Type B pancreatic cell (in vitro differentiated cells): Measurements from ENCODE around the gene UBA7. TPM values are rescaled to one million over a fixed set of nuclear protein-coding genes. Genes with fewer than 3 reads are reported as not detected.
"Not testable (repeated sequence)": the region's sequence is repeated elsewhere in the genome, so short reads cannot be mapped to it uniquely, and the experiment has no call there.

Experiments used
- DNase-seq: peaks from one replicate; pipeline ENCODE4 v3.0.0; 2021; ENCODE audit warnings: mixed read lengths; ENCODE audit not compliant: unreplicated experiment; ENCODE audit errors: extremely low spot score
- H3K27ac Mint-ChIP-seq: 2 replicates; pipeline ENCODE4 v1.8.0; 2021; ENCODE audit warnings: mild to moderate bottlenecking, mixed read lengths
- H3K27me3 Mint-ChIP-seq: 2 replicates; pipeline ENCODE4 v1.8.0; 2021; ENCODE audit warnings: mixed read lengths
- H3K36me3 Mint-ChIP-seq: 2 replicates; pipeline ENCODE4 v1.8.0; 2021; ENCODE audit warnings: mixed read lengths
- H3K4me1 Mint-ChIP-seq: one replicate; pipeline ENCODE4 v1.8.0; 2021; ENCODE audit warnings: mixed read lengths; ENCODE audit not compliant: unreplicated experiment
- H3K4me3 Mint-ChIP-seq: 2 replicates; pipeline ENCODE4 v1.8.0; 2021; ENCODE audit warnings: mild to moderate bottlenecking, mixed read lengths
- H3K9me3 Mint-ChIP-seq: 2 replicates; pipeline ENCODE4 v1.8.0; 2021; ENCODE audit warnings: mixed read lengths
- CTCF ChIP-seq: fragments of 200-600 bp; sonication (generic); conservative IDR thresholded peaks from 2 replicates; pipeline ENCODE4 v1.5.0; 2021; ENCODE audit warnings: antibody characterized with exemption, mild to moderate bottlenecking
- total RNA-seq: library from RNA; stranded (reverse); gene quantifications from 2 replicates; pipeline ENCODE4 v1.2.1, GENCODE V29; 2021; ENCODE audit warnings: low replicate concordance

The UBA7 gene
- total RNA-seq, 1 donor from 2014 or later: 8.2 TPM

GRCh38 chr3:49788056-49788455 is 25.7 kb downstream of the UBA7 start:
- Mint-ChIP-seq H3K4me1 (peaks cover 14% of the 10 kb centered on the region), H3K27me3 (no peaks in the 10 kb centered on the region), H3K36me3 (peaks cover 7% of the 10 kb centered on the region), H3K4me3 (no peak overlapping the region), H3K9me3 (no peaks in the 10 kb centered on the region), H3K27ac (no peak overlapping the region)
- TF ChIP-seq CTCF: no peak
- no peak for DNase-seq

GRCh38 chr3:49787536-49787935 is 26.2 kb downstream of the UBA7 start:
- no peak overlapping the region for H3K4me3 Mint-ChIP-seq
- no peak for TF ChIP-seq CTCF
- no peak for DNase-seq
- peaks cover 14% of the 10 kb centered on the region for H3K4me1 Mint-ChIP-seq
- H3K9me3 Mint-ChIP-seq: no peaks in the 10 kb centered on the region
- peaks cover 7% of the 10 kb centered on the region for H3K36me3 Mint-ChIP-seq
- H3K27me3 Mint-ChIP-seq: no peaks in the 10 kb centered on the region
- H3K27ac Mint-ChIP-seq: peak overlapping the region; percentile 95

GRCh38 chr3:49787182-49787464 is 26.6 kb downstream of the UBA7 start:
- DNase-seq: no peak
- TF ChIP-seq CTCF: no peak
- H3K4me1 Mint-ChIP-seq: peaks cover 14% of the 10 kb centered on the region
- H3K4me3 Mint-ChIP-seq: peak overlapping the region; percentile 85
- H3K27ac Mint-ChIP-seq: peak overlapping the region; percentile 95
- H3K9me3 Mint-ChIP-seq: no peaks in the 10 kb centered on the region
- H3K36me3 Mint-ChIP-seq: peaks cover 7% of the 10 kb centered on the region
- no peaks in the 10 kb centered on the region for H3K27me3 Mint-ChIP-seq

- peak within 1 kb of the TSS; percentile 95 for H3K27ac Mint-ChIP-seq
- peaks cover 14% of the 10 kb centered on the region for H3K4me1 Mint-ChIP-seq
- peak; percentile 22 for TF ChIP-seq CTCF
- peak within 1 kb of the TSS; percentile 91 for H3K4me3 Mint-ChIP-seq
- no peaks in the 10 kb centered on the region for H3K9me3 Mint-ChIP-seq
- H3K27me3 Mint-ChIP-seq: no peaks in the 10 kb centered on the region
- peaks cover 7% of the 10 kb centered on the region for H3K36me3 Mint-ChIP-seq
- DNase-seq: peak; percentile 100
Observed at GRCh38 chr3:49786357-49787181, 27.2 kb downstream of the UBA7 start, which contains the start of gene IP6K1. IP6K1 (minus strand) TSS chr3:49786542; CDS start chr3:49748040, 38,502 bp downstream.

- H3K27ac Mint-ChIP-seq: peak overlapping the region; percentile 85
- H3K9me3 Mint-ChIP-seq: no peaks in the 10 kb centered on the region
- H3K27me3 Mint-ChIP-seq: no peaks in the 10 kb centered on the region
- peak; percentile 74 for DNase-seq
- peaks cover 17% of the 10 kb centered on the region for H3K4me1 Mint-ChIP-seq
- peak overlapping the region; percentile 91 for H3K4me3 Mint-ChIP-seq
- peaks cover 12% of the 10 kb centered on the region for H3K36me3 Mint-ChIP-seq
- no peak for TF ChIP-seq CTCF
Observed at GRCh38 chr3:49785565-49786356, 28.0 kb downstream of the UBA7 start.

GRCh38 chr3:49782277-49782676 is 31.5 kb downstream of the UBA7 start:
- H3K27me3 Mint-ChIP-seq, H3K27ac Mint-ChIP-seq, DNase-seq, H3K9me3 Mint-ChIP-seq, H3K4me3 Mint-ChIP-seq: not testable (repeated sequence)
- Mint-ChIP-seq H3K36me3 (peaks cover 20% of the 10 kb centered on the region), H3K4me1 (peaks cover 27% of the 10 kb centered on the region)
